ENCODE results near the gene TSPAN15. TPM values are rescaled to one million over a fixed set of nuclear protein-coding genes. Genes with fewer than 3 reads are reported as not detected.

The TSPAN15 gene
- total RNA-seq, 1 experiment from 2014 or later: 108 TPM

GRCh38 chr10:69537449-69537848 is 86.2 kb downstream of the TSPAN15 start:
- intact Hi-C loops (cut with micrococcal nuclease; ENCODE audit: unreplicated experiment): no loop called here
- no peak for DNase-seq
- H3F3A ChIP-seq (ENCODE audit: insufficient read depth, low read depth): no peaks in the 10 kb centered on the region
- no peak overlapping the region for H2AFZ ChIP-seq
- H3K27ac ChIP-seq: no peak overlapping the region
- peaks cover 47% of the 10 kb centered on the region for H3K27me3 ChIP-seq (ENCODE audit: insufficient read depth, low read depth)
- H3K9me2 ChIP-seq (ENCODE audit: insufficient read depth): no peaks in the 10 kb centered on the region
- H3K4me2 ChIP-seq: no peak overlapping the region
- no peaks in the 10 kb centered on the region for H3K79me2 ChIP-seq (ENCODE audit: low read depth)
- H3K36me3 ChIP-seq (ENCODE audit: low read depth): no peaks in the 10 kb centered on the region
- BruUV-seq (replicated peaks): no TSS peak
- peaks cover 2% of the 10 kb centered on the region; the same call in 1 of the 2 replicates for H3K9me3 ChIP-seq (ENCODE audit: insufficient read depth, low read depth)
- POLR2A ChIA-PET (ENCODE audit: unreplicated experiment): no interaction called here
- H4K20me1 ChIP-seq (ENCODE audit: insufficient read depth): no peaks in the 10 kb centered on the region
- CTCF ChIA-PET: no interaction called here
- no peaks in the 10 kb centered on the region for H3K4me1 ChIP-seq (replicated peaks; ENCODE audit: insufficient read depth)
- TF ChIP-seq EZH2 (IDR thresholded peaks at IDR 0.05; ENCODE audit: low read depth) (no peak), CTCF (conservative IDR thresholded peaks at IDR 0.05) (no peak)
- H3K4me3 ChIP-seq: no peak overlapping the region

- intact Hi-C loops (cut with micrococcal nuclease; ENCODE audit: unreplicated experiment): no loop called here
- Histone ChIP-seq H3K9me3 (ENCODE audit: insufficient read depth, low read depth) (peaks cover 2% of the 10 kb centered on the region; the same call in 1 of the 2 replicates), H3K79me2 (ENCODE audit: low read depth) (no peaks in the 10 kb centered on the region), H2AFZ (no peak overlapping the region), H3K4me2 (no peak overlapping the region), H3K4me1 (replicated peaks; ENCODE audit: insufficient read depth) (no peaks in the 10 kb centered on the region), H3K4me3 (no peak overlapping the region), H3F3A (ENCODE audit: insufficient read depth, low read depth) (no peaks in the 10 kb centered on the region), H3K27me3 (ENCODE audit: insufficient read depth, low read depth) (peaks cover 48% of the 10 kb centered on the region), H3K36me3 (ENCODE audit: low read depth) (no peaks in the 10 kb centered on the region), H3K9me2 (ENCODE audit: insufficient read depth) (no peaks in the 10 kb centered on the region), H3K27ac (no peak overlapping the region), H4K20me1 (ENCODE audit: insufficient read depth) (no peaks in the 10 kb centered on the region)
- no peak for DNase-seq
- no TSS peak for BruUV-seq (replicated peaks)
- TF ChIP-seq EZH2 (IDR thresholded peaks at IDR 0.05; ENCODE audit: low read depth): no peak
- no peak for TF ChIP-seq CTCF (conservative IDR thresholded peaks at IDR 0.05)
- ChIA-PET CTCF (no interaction called here), POLR2A (ENCODE audit: unreplicated experiment) (no interaction called here)
These were observed 87.2 kb downstream of the TSPAN15 start for GRCh38 chr10:69538461-69538860.

GRCh38 chr10:69541463-69541862 is 90.2 kb downstream of the TSPAN15 start:
- intact Hi-C loops (cut with micrococcal nuclease; ENCODE audit: unreplicated experiment): no loop called here
- no TSS peak for BruUV-seq (replicated peaks)
- peaks cover 2% of the 10 kb centered on the region; the same call in 1 of the 2 replicates for H3K9me3 ChIP-seq (ENCODE audit: insufficient read depth, low read depth)
- no peak overlapping the region for H3K27ac ChIP-seq
- H2AFZ ChIP-seq: no peak overlapping the region
- no peaks in the 10 kb centered on the region for H3K9me2 ChIP-seq (ENCODE audit: insufficient read depth)
- no peaks in the 10 kb centered on the region for H3K4me1 ChIP-seq (replicated peaks; ENCODE audit: insufficient read depth)
- ChIA-PET CTCF (no interaction called here), POLR2A (ENCODE audit: unreplicated experiment) (no interaction called here)
- no peak for TF ChIP-seq CTCF (conservative IDR thresholded peaks at IDR 0.05)
- TF ChIP-seq EZH2 (IDR thresholded peaks at IDR 0.05; ENCODE audit: low read depth): no peak
- peaks cover 48% of the 10 kb centered on the region for H3K27me3 ChIP-seq (ENCODE audit: insufficient read depth, low read depth)
- H3F3A ChIP-seq (ENCODE audit: insufficient read depth, low read depth): no peaks in the 10 kb centered on the region
- DNase-seq: no peak
- H4K20me1 ChIP-seq (ENCODE audit: insufficient read depth): no peaks in the 10 kb centered on the region
- H3K4me3 ChIP-seq: no peak overlapping the region
- H3K4me2 ChIP-seq: no peak overlapping the region
- no peaks in the 10 kb centered on the region for H3K79me2 ChIP-seq (ENCODE audit: low read depth)
- no peaks in the 10 kb centered on the region for H3K36me3 ChIP-seq (ENCODE audit: low read depth)
